HEK293 (cell line): ENCODE data around the gene RAB20.

Experiments
- CTCF ChIA-PET: fragments of 350-600 bp; formaldehyde crosslinking; extraction: SDS; loops from one replicate; lab custom pipeline; 2021; ENCODE audit warnings: antibody characterized with exemption; lab: Yijun Ruan, JAX
- POLR2A ChIA-PET: fragments of 300-600 bp; formaldehyde crosslinking; extraction: SDS; loops from one replicate; lab custom pipeline; 2020; ENCODE audit warnings: antibody characterized with exemption, inconsistent platforms; lab: Yijun Ruan, JAX
- H3K27ac ChIP-seq: fragments of 200-500 bp; sonication (Bioruptor generic); 2 replicates; pipeline ENCODE4 v1.5.1; 2014; ENCODE audit warnings: low read depth, low read length, control low read depth, inconsistent platforms; ENCODE audit errors: extremely low read depth
- H3K36me3 ChIP-seq, 2 experiments: fragments of 200-500 bp in 1 of 2; sonication (Bioruptor generic) in 1 of 2; 1 replicate in 1 of 2; 2 replicates in 1 of 2; pipeline ENCODE4 v1.5.1; 2014 to 2017; ENCODE audit warnings: inconsistent platforms in 2 of 2, low read length in 2 of 2; ENCODE audit not compliant: control insufficient read depth in 2 of 2, insufficient read depth in 1 of 2
- H3K4me1 ChIP-seq: fragments of 200-500 bp; sonication (Bioruptor generic); 2 replicates; pipeline ENCODE4 v1.5.1; 2014; ENCODE audit warnings: mild to moderate bottlenecking, low read length, inconsistent platforms; ENCODE audit not compliant: control insufficient read depth, insufficient read depth
- H3K4me3 ChIP-seq: 2 replicates; pipeline ENCODE4 v1.5.1; 2011; ENCODE audit warnings: low read depth, mild to moderate bottlenecking, control low read depth, low read length, moderate library complexity
- H3K9me3 ChIP-seq: fragments of 200-500 bp; sonication (Bioruptor generic); 2 replicates; pipeline ENCODE4 v1.5.1; 2014; ENCODE audit warnings: low read depth, low read length, inconsistent platforms; ENCODE audit not compliant: control insufficient read depth, insufficient read depth
- FEZF1 ChIP-seq: fragments of 450-650 bp; formaldehyde crosslinking; IDR thresholded peaks from 2 replicates; pipeline ENCODE4 v1.5.1; 2016; ENCODE audit warnings: missing biosample characterization, missing genetic modification characterization
- KLF17 ChIP-seq: fragments of 450-650 bp; formaldehyde crosslinking; IDR thresholded peaks from 2 replicates; pipeline ENCODE4 v1.5.1; 2016; ENCODE audit warnings: missing biosample characterization, missing genetic modification characterization
- REST ChIP-seq: fragments of 450-650 bp; formaldehyde crosslinking; IDR thresholded peaks from 2 replicates; pipeline ENCODE4 v1.5.1; 2016; ENCODE audit warnings: missing biosample characterization, missing genetic modification characterization
- SP2 ChIP-seq: fragments of 450-650 bp; formaldehyde crosslinking; IDR thresholded peaks from 2 replicates; pipeline ENCODE4 v1.5.1; 2016; ENCODE audit warnings: missing biosample characterization, missing genetic modification characterization
- ZBTB8A ChIP-seq: fragments of 450-650 bp; formaldehyde crosslinking; IDR thresholded peaks from 2 replicates; pipeline ENCODE4 v1.5.1; 2016; ENCODE audit warnings: missing biosample characterization, missing genetic modification characterization
- ZNF18 ChIP-seq: fragments of 450-650 bp; formaldehyde crosslinking; IDR thresholded peaks from 2 replicates; pipeline ENCODE4 v1.5.1; 2016; ENCODE audit warnings: missing biosample characterization, missing genetic modification characterization
- ZNF19 ChIP-seq: fragments of 450-650 bp; formaldehyde crosslinking; IDR thresholded peaks from 2 replicates; pipeline ENCODE4; 2016; ENCODE audit warnings: missing biosample characterization, missing genetic modification characterization, low read depth
- ZNF223 ChIP-seq: fragments of 450-650 bp; formaldehyde crosslinking; IDR thresholded peaks from 2 replicates; pipeline ENCODE4 v1.5.1; 2016; ENCODE audit warnings: missing biosample characterization, missing genetic modification characterization
- ZNF501 ChIP-seq: fragments of 450-650 bp; formaldehyde crosslinking; IDR thresholded peaks from 2 replicates; pipeline ENCODE4 v1.5.1; 2016; ENCODE audit warnings: missing biosample characterization, missing genetic modification characterization
- ZSCAN5A ChIP-seq: fragments of 450-650 bp; formaldehyde crosslinking; IDR thresholded peaks from 2 replicates; pipeline ENCODE4 v1.5.1; 2016; ENCODE audit warnings: missing biosample characterization, missing genetic modification characterization

RAB20 gene

GRCh38 chr13:110559429-110559943, 2.0 kb downstream of the RAB20 start:
- no peak overlapping the region for H3K27ac ChIP-seq

GRCh38 chr13:110557610-110558305, 3.8 kb downstream of the RAB20 start:
- no peaks in the 10 kb centered on the region for H3K36me3 ChIP-seq
- H3K4me1 ChIP-seq: 0 out of 2 replicates have a peak, but pooled peaks cover 4% of the 10 kb centered on the region
- no peak for TF ChIP-seq ZNF18 (tag by site-specific recombination)
- no peak for TF ChIP-seq FEZF1 (tag by site-specific recombination)
- no peak for TF ChIP-seq ZSCAN5A (tag by site-specific recombination)
- no peak overlapping the region for H3K4me3 ChIP-seq
- no peak overlapping the region for H3K27ac ChIP-seq
- H3K9me3 ChIP-seq: no peaks in the 10 kb centered on the region
- ChIA-PET POLR2A (no interaction called here), CTCF (interaction anchor here (0.6 kb wide), 1 partner anchor 144 kb away, joined by 3 read pairs; no protein-coding TSS in a partner anchor)

More at GRCh38 chr13:110559429-110559943, 2.0 kb downstream of the RAB20 start:
- Histone ChIP-seq H3K4me3 (no peak overlapping the region), H3K4me1 (0 out of 2 replicates have a peak, but pooled peaks cover 4% of the 10 kb centered on the region), H3K9me3 (no peaks in the 10 kb centered on the region), H3K36me3 (no peaks in the 10 kb centered on the region)
- no peak for TF ChIP-seq ZNF19 (tag by site-specific recombination)
- TF ChIP-seq REST: peak; percentile 41
- CTCF ChIA-PET: interaction anchor here (0.6 to 1.2 kb wide), 2 partner anchors 12 to 915 kb away, joined by 3 to 5 read pairs; no protein-coding TSS in a partner anchor
- POLR2A ChIA-PET: no interaction called here

- no peak overlapping the region for H3K27ac ChIP-seq
- no peaks in the 10 kb centered on the region for H3K36me3 ChIP-seq
- ChIA-PET POLR2A (no interaction called here), CTCF (no interaction called here)
- 0 out of 2 replicates have a peak, but pooled peaks cover 4% of the 10 kb centered on the region for H3K4me1 ChIP-seq
- no peaks in the 10 kb centered on the region for H3K9me3 ChIP-seq
- TF ChIP-seq ZNF501 (tag by site-specific recombination) (no peak), ZNF223 (no peak), KLF17 (tag by site-specific recombination) (no peak), ZBTB8A (tag by site-specific recombination) (no peak), SP2 (tag by site-specific recombination) (no peak)
- H3K4me3 ChIP-seq: no peak overlapping the region
Measured at GRCh38 chr13:110557082-110557481, 4.4 kb downstream of the RAB20 start.
